Esophagus (tissue), 2 donors: ENCODE results near the gene DNAJC5. TPM values are rescaled to one million over a fixed set of nuclear protein-coding genes. Genes with fewer than 3 reads are reported as not detected.
"Not testable (repeated sequence)": the region's sequence is repeated elsewhere in the genome, so short reads cannot be mapped to it uniquely, and the experiment has no call there.

ENCODE experiments used
- H3K27ac ChIP-seq, 2 donors: one replicate each; pipeline ENCODE4 v1.5.1; 2013; ENCODE audit warnings: low read depth in 2 of 2, mild to moderate bottlenecking in 2 of 2, inconsistent platforms in 1 of 2, low read length in 1 of 2, moderate library complexity in 1 of 2
- H3K27me3 ChIP-seq, 2 donors: one replicate each; pipeline ENCODE4 v1.6.1; 2013; ENCODE audit warnings: low read length in 2 of 2, control low read depth in 1 of 2, mild to moderate bottlenecking in 1 of 2; ENCODE audit not compliant: insufficient read depth in 2 of 2, control insufficient read depth in 1 of 2
- H3K36me3 ChIP-seq, 2 donors: one replicate each; pipeline ENCODE4 v1.6.1; 2013; ENCODE audit warnings: low read length in 1 of 2; ENCODE audit not compliant: control insufficient read depth in 2 of 2, insufficient read depth in 2 of 2
- H3K4me1 ChIP-seq, 2 donors: one replicate each; pipeline ENCODE4 v1.6.1; 2013; ENCODE audit warnings: low read length in 1 of 2; ENCODE audit not compliant: control insufficient read depth in 2 of 2, insufficient read depth in 2 of 2
- H3K4me3 ChIP-seq, 2 donors: one replicate each; pipeline ENCODE4 v1.5.1; 2013; ENCODE audit warnings: low read length in 2 of 2, mild to moderate bottlenecking in 2 of 2, low read depth in 1 of 2, moderate library complexity in 1 of 2
- H3K9me3 ChIP-seq, 2 donors: one replicate each; pipeline ENCODE4 v1.6.1; 2013; ENCODE audit warnings: mild to moderate bottlenecking in 2 of 2, low read depth in 1 of 2, low read length in 1 of 2, moderate library complexity in 1 of 2; ENCODE audit not compliant: control insufficient read depth in 2 of 2, insufficient read depth in 1 of 2
- WGBS, 2 donors: extraction: QIAGEN DNeasy Blood & Tissue Kit; methylation state at CpG; one replicate each; pipeline ENCODE4 v1.1.7; 2013; 5-methylcytosine and 5-hydroxymethylcytosine counted together
- polyA plus RNA-seq, 2 donors: library from polyadenylated mRNA; stranded (reverse); fragments of 200-250 nt; gene quantifications; one replicate each; pipeline ENCODE4 v1.2.3, GENCODE V29; 2013
- donor health status: healthy with polysubstance abuse.
- donor health status: Bipolar disorder and iron deficiency.

DNAJC5 gene
- polyA plus RNA-seq, 2 donors = 42.9 to 59.4 TPM

GRCh38 chr20:63920226-63920625, 25.3 kb downstream of the DNAJC5 start:
- Histone ChIP-seq H3K9me3 (no peaks in the 10 kb centered on the region), H3K4me3 (no peak overlapping the region), H3K27me3 (no peaks in the 10 kb centered on the region), H3K4me1 (no peaks in the 10 kb centered on the region), H3K36me3 (peaks cover 0 to 13% of the 10 kb centered on the region in 2 donors), H3K27ac (no peak overlapping the region)
- WGBS, 2 donors = 92 to 95% methylated on average over 23 of the region's 23 CpGs

GRCh38 chr20:63923651-63924050, 28.7 kb downstream of the DNAJC5 start:
- 73 to 74% methylated on average over 8 of the region's 8 CpGs for WGBS, 2 donors
- Histone ChIP-seq H3K4me1 (no peaks in the 10 kb centered on the region), H3K9me3 (no peaks in the 10 kb centered on the region), H3K27ac (no peak overlapping the region), H3K4me3 (no peak overlapping the region), H3K36me3 (peaks cover 7 to 22% of the 10 kb centered on the region in 2 donors), H3K27me3 (no peaks in the 10 kb centered on the region)

GRCh38 chr20:63924241-63924640, 29.3 kb downstream of the DNAJC5 start:
- H3K36me3 ChIP-seq = peaks cover 7 to 28% of the 10 kb centered on the region in 2 donors
- H3K4me1 ChIP-seq = no peaks in the 10 kb centered on the region
- 78 to 82% methylated on average over 9 of the region's 9 CpGs for WGBS, 2 donors
- no peak overlapping the region for H3K4me3 ChIP-seq
- H3K27me3 ChIP-seq = no peaks in the 10 kb centered on the region
- H3K27ac ChIP-seq = no peak overlapping the region
- H3K9me3 ChIP-seq = no peaks in the 10 kb centered on the region

DNA sequence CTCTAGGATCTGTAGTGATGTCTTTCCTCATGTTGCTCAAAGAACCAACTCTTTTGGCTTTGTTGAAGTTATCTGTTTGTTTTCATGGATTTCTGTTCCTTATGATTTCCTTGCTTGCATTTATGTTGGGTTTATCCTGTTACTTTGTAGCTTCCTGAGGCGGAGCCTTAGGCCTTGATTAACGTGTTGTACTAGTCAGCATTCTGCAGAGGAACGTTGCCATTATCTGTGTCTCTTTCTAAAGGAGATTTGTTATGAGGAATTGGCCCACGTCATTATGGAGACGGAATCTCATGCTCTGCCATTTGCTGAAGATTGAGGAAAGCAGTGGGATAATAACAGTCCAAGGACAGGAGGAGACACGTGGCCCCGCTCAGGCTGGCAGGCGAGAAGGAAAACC, 31.4 kb downstream of the DNAJC5 start:
- 69 to 73% methylated on average over 8 of the region's 8 CpGs for WGBS, 2 donors
- Histone ChIP-seq H3K4me3 (no peak overlapping the region), H3K4me1 (no peaks in the 10 kb centered on the region), H3K27ac (no peak overlapping the region), H3K27me3 (no peaks in the 10 kb centered on the region), H3K9me3 (no peaks in the 10 kb centered on the region), H3K36me3 (peaks cover 13 to 38% of the 10 kb centered on the region in 2 donors)

DNA sequence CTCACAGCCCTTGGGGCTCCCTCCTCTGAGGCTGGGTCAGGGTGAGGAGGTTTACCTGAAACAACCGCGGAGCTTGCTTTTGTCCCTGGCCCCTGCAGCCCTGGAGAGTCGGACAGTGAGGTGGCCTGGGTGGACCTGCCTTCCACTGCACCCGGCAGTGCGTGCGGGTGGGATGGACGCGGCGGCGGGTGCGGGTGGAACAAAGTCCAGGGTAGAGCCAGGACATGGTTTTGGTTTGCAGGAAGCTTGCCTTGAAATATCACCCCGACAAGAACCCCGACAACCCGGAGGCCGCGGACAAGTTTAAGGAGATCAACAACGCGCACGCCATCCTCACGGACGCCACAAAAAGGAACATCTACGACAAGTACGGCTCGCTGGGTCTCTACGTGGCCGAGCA, 34.1 kb downstream of the DNAJC5 start:
- Histone ChIP-seq H3K36me3 (peaks cover 13 to 54% of the 10 kb centered on the region in 2 donors), H3K4me1 (no peaks in the 10 kb centered on the region), H3K27ac (no peak overlapping the region), H3K27me3 (no peaks in the 10 kb centered on the region), H3K9me3 (no peaks in the 10 kb centered on the region), H3K4me3 (no peak overlapping the region)
- WGBS, 2 donors = 97 to 98% methylated on average over 26 of the region's 26 CpGs

DNA sequence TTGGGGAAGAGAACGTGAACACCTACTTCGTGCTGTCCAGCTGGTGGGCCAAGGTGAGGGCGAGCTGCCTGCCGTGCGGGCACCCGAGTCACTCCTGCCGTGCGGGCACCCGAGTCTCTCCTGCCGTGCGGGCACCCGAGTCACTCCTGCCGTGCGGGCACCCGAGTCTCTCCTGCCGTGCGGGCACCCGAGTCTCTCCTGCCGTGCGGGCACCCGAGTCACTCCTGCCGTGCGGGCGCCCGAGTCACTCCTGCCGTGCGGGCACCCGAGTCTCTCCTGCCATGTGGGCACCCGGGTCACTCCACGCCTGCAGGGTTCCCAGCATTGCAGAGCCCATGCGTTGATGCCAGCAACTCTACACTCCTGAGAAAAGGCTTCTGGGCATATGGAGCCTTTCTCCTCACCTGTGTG, 34.6 kb downstream of the DNAJC5 start:
- not testable (repeated sequence) for H3K4me1 ChIP-seq, H3K27me3 ChIP-seq, H3K4me3 ChIP-seq, H3K27ac ChIP-seq, H3K9me3 ChIP-seq
- WGBS, 2 donors = 95 to 96% methylated on average over 31 of the region's 31 CpGs
- H3K36me3 ChIP-seq = peaks cover 13 to 57% of the 10 kb centered on the region in 2 donors

DNA sequence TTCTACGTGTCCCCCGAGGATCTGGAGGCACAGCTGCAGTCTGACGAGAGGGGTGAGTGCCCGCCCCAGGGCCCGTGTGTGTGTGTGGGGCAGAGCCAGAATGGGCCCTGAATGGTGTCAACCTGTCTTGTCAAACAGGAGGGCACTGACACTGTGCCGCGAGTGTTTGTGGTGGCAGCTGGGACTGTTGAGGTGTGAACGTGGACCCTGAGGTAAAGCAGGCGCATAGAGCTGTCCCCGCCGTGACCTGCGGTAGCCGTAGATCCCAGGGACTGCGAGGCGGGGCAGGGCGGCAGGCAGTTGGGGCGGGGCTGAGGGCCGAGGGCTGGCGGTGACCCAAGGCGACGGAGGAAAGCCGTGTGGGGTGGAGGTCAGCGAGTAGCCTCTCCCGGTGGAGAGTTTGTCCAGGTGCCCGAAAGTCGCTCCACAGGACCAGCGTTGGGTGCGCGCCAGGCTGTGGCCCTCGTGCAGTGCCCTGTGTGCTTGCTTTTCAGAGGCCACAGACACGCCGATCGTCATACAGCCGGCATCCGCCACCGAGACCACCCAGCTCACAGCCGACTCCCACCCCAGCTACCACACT, 36.1 kb downstream of the DNAJC5 start:
- Histone ChIP-seq H3K4me3 (no peak overlapping the region), H3K4me1 (no peaks in the 10 kb centered on the region), H3K36me3 (peaks cover 21 to 66% of the 10 kb centered on the region in 2 donors), H3K27me3 (no peaks in the 10 kb centered on the region), H3K9me3 (no peaks in the 10 kb centered on the region), H3K27ac (no peak overlapping the region)
- WGBS, 2 donors = 88 to 89% methylated on average over 37 of the region's 37 CpGs

DNA sequence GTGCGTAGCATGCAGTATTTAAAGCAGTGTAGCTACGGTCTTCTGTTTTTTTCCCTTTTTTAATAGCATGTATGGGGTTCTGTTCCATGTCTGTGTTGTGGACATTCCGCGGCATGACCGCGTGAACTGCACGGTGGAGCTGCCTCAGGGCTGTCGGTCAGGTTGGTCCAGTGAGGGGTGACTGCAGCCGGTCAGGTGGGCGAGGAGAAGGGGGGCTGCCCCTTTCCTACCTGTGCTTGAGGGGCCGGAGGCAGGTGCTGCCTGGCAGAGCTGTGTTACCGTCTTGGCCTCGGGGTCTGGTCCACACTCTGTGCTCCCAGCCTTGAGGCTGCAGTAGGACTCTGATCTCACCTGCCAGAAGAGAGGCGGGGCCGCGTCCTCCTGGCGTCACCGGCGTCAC, 36.8 kb downstream of the DNAJC5 start:
- H3K9me3 ChIP-seq = no peaks in the 10 kb centered on the region
- peaks cover 19 to 61% of the 10 kb centered on the region in 2 donors for H3K36me3 ChIP-seq
- no peaks in the 10 kb centered on the region for H3K4me1 ChIP-seq
- no peaks in the 10 kb centered on the region for H3K27me3 ChIP-seq
- no peak overlapping the region for H3K4me3 ChIP-seq
- no peak overlapping the region for H3K27ac ChIP-seq
- 95 to 98% methylated on average over 19 of the region's 19 CpGs for WGBS, 2 donors

GRCh38 chr20:63932606-63933160, 37.8 kb downstream of the DNAJC5 start:
- Histone ChIP-seq H3K27me3 (no peaks in the 10 kb centered on the region), H3K4me3 (no peak overlapping the region), H3K27ac (no peak overlapping the region), H3K36me3 (peaks cover 19 to 61% of the 10 kb centered on the region in 2 donors), H3K9me3 (no peaks in the 10 kb centered on the region), H3K4me1 (no peaks in the 10 kb centered on the region)
- WGBS, 2 donors = 91 to 93% methylated on average over 17 of the region's 17 CpGs

- peaks cover 14 to 53% of the 10 kb centered on the region in 2 donors for H3K36me3 ChIP-seq
- no peak overlapping the region for H3K27ac ChIP-seq
- no peaks in the 10 kb centered on the region for H3K27me3 ChIP-seq
- H3K9me3 ChIP-seq = no peaks in the 10 kb centered on the region
- WGBS, 2 donors = 76 to 77% methylated on average over 5 of the region's 5 CpGs
- H3K4me1 ChIP-seq = no peaks in the 10 kb centered on the region
- no peak overlapping the region for H3K4me3 ChIP-seq
These were observed 38.7 kb downstream of the DNAJC5 start for GRCh38 chr20:63933646-63934045.
